HEK293 (cell line): ENCODE results near the gene MYOT.
"Not testable (repeated sequence)": the region's sequence is repeated elsewhere in the genome, so short reads cannot be mapped to it uniquely, and the experiment has no call there.

Source experiments
- CTCF ChIA-PET: fragments of 350-600 bp; formaldehyde crosslinking; extraction: SDS; loops from one replicate; lab custom pipeline; 2021; ENCODE audit warnings: antibody characterized with exemption; lab: Yijun Ruan, JAX
- POLR2A ChIA-PET: fragments of 300-600 bp; formaldehyde crosslinking; extraction: SDS; loops from one replicate; lab custom pipeline; 2020; ENCODE audit warnings: antibody characterized with exemption, inconsistent platforms; lab: Yijun Ruan, JAX
- H3K27ac ChIP-seq: fragments of 200-500 bp; sonication (Bioruptor generic); 2 replicates; pipeline ENCODE4 v1.5.1; 2014; ENCODE audit warnings: low read depth, low read length, control low read depth, inconsistent platforms; ENCODE audit errors: extremely low read depth
- H3K36me3 ChIP-seq, 2 experiments: fragments of 200-500 bp in 1 of 2; sonication (Bioruptor generic) in 1 of 2; 1 replicate in 1 of 2; 2 replicates in 1 of 2; pipeline ENCODE4 v1.5.1; 2014 to 2017; ENCODE audit warnings: inconsistent platforms in 2 of 2, low read length in 2 of 2; ENCODE audit not compliant: control insufficient read depth in 2 of 2, insufficient read depth in 1 of 2
- H3K4me1 ChIP-seq: fragments of 200-500 bp; sonication (Bioruptor generic); 2 replicates; pipeline ENCODE4 v1.5.1; 2014; ENCODE audit warnings: mild to moderate bottlenecking, low read length, inconsistent platforms; ENCODE audit not compliant: control insufficient read depth, insufficient read depth
- H3K4me3 ChIP-seq: 2 replicates; pipeline ENCODE4 v1.5.1; 2011; ENCODE audit warnings: low read depth, mild to moderate bottlenecking, control low read depth, low read length, moderate library complexity
- H3K9me3 ChIP-seq: fragments of 200-500 bp; sonication (Bioruptor generic); 2 replicates; pipeline ENCODE4 v1.5.1; 2014; ENCODE audit warnings: low read depth, low read length, inconsistent platforms; ENCODE audit not compliant: control insufficient read depth, insufficient read depth
- GLIS2 ChIP-seq: fragments of 450-650 bp; formaldehyde crosslinking; IDR thresholded peaks from 2 replicates; pipeline ENCODE4 v1.5.1; 2016; ENCODE audit warnings: missing biosample characterization, missing genetic modification characterization
- HOXA7 ChIP-seq: sonication (generic); formaldehyde crosslinking; IDR thresholded peaks from 2 replicates; pipeline ENCODE4 v1.8.1; 2022; ENCODE audit warnings: missing genetic modification reagents, borderline replicate concordance
- MYNN ChIP-seq: fragments of 450-650 bp; formaldehyde crosslinking; IDR thresholded peaks from 2 replicates; pipeline ENCODE4 v1.5.1; 2016; ENCODE audit warnings: missing biosample characterization, missing genetic modification characterization, borderline replicate concordance
- PRDM1 ChIP-seq: fragments of 450-650 bp; formaldehyde crosslinking; IDR thresholded peaks from 2 replicates; pipeline ENCODE4; 2016; ENCODE audit warnings: missing biosample characterization, missing genetic modification characterization
- ZBTB8A ChIP-seq: fragments of 450-650 bp; formaldehyde crosslinking; IDR thresholded peaks from 2 replicates; pipeline ENCODE4 v1.5.1; 2016; ENCODE audit warnings: missing biosample characterization, missing genetic modification characterization
- ZNF121 ChIP-seq: fragments of 450-650 bp; formaldehyde crosslinking; IDR thresholded peaks from 2 replicates; pipeline ENCODE4 v1.5.1; 2016; ENCODE audit warnings: missing biosample characterization, missing genetic modification characterization
- ZNF140 ChIP-seq: fragments of 450-650 bp; formaldehyde crosslinking; IDR thresholded peaks from 2 replicates; pipeline ENCODE4 v1.5.1; 2016; ENCODE audit warnings: missing biosample characterization, missing genetic modification characterization
- ZNF623 ChIP-seq: fragments of 450-650 bp; formaldehyde crosslinking; IDR thresholded peaks from 2 replicates; pipeline ENCODE4 v1.5.1; 2016; ENCODE audit warnings: missing biosample characterization, missing genetic modification characterization
- ZSCAN30 ChIP-seq: fragments of 450-650 bp; IDR thresholded peaks from 2 replicates; pipeline ENCODE4 v1.5.1; 2018; ENCODE audit warnings: missing biosample characterization, mild to moderate bottlenecking, missing genetic modification characterization, moderate library complexity
- TF ChIP-seq, protein P1 (sequence below): fragments of 450-650 bp; formaldehyde crosslinking; IDR thresholded peaks from 2 replicates; pipeline ENCODE4 v1.5.1; 2016; ENCODE audit warnings: missing biosample characterization, missing genetic modification characterization, borderline replicate concordance

MYOT gene

DNA sequence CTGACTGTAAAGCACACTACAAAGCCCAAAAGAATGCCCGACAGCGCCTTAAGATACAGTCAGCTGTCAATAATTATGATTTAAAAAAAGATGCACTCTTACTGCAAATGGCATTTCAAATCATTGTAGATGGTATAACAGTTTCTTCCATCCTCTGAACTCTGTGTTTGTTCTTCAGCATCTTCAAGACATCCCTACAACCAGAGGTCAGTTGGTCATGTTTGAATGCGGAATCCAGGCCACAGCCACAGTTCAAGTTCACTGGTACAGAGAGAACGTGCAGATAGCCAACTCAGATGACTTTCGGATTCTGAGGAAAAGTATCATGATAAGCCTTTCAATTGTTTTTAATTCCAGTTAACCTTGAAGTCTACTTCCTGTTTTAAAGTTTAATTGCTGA is 8.7 kb upstream of the MYOT start:
- no peak overlapping the region for H3K27ac ChIP-seq

DNA sequence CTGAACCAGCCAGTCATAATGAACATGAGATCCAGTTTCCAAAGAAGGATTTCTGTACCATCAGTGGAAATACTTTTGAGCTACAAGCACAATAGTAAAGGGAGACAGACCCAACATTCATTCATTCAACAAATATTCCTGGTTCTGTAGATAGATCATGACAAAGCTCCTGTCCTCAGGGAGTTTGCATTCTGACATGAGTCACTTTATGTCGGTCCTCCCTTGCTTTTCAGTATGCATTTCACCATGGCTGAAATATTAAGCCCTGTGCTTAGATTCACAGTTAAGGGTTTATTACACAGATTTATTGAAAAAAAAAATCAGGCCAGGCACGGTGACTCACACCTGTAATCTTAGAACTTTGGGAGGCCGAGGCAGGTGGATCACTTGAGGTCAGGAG is 5.4 kb upstream of the MYOT start:
- TF ChIP-seq, protein P1, sequence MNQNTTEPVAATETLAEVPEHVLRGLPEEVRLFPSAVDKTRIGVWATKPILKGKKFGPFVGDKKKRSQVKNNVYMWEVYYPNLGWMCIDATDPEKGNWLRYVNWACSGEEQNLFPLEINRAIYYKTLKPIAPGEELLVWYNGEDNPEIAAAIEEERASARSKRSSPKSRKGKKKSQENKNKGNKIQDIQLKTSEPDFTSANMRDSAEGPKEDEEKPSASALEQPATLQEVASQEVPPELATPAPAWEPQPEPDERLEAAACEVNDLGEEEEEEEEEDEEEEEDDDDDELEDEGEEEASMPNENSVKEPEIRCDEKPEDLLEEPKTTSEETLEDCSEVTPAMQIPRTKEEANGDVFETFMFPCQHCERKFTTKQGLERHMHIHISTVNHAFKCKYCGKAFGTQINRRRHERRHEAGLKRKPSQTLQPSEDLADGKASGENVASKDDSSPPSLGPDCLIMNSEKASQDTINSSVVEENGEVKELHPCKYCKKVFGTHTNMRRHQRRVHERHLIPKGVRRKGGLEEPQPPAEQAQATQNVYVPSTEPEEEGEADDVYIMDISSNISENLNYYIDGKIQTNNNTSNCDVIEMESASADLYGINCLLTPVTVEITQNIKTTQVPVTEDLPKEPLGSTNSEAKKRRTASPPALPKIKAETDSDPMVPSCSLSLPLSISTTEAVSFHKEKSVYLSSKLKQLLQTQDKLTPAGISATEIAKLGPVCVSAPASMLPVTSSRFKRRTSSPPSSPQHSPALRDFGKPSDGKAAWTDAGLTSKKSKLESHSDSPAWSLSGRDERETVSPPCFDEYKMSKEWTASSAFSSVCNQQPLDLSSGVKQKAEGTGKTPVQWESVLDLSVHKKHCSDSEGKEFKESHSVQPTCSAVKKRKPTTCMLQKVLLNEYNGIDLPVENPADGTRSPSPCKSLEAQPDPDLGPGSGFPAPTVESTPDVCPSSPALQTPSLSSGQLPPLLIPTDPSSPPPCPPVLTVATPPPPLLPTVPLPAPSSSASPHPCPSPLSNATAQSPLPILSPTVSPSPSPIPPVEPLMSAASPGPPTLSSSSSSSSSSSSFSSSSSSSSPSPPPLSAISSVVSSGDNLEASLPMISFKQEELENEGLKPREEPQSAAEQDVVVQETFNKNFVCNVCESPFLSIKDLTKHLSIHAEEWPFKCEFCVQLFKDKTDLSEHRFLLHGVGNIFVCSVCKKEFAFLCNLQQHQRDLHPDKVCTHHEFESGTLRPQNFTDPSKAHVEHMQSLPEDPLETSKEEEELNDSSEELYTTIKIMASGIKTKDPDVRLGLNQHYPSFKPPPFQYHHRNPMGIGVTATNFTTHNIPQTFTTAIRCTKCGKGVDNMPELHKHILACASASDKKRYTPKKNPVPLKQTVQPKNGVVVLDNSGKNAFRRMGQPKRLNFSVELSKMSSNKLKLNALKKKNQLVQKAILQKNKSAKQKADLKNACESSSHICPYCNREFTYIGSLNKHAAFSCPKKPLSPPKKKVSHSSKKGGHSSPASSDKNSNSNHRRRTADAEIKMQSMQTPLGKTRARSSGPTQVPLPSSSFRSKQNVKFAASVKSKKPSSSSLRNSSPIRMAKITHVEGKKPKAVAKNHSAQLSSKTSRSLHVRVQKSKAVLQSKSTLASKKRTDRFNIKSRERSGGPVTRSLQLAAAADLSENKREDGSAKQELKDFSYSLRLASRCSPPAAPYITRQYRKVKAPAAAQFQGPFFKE (tag by site-specific recombination) = no peak
- TF ChIP-seq ZSCAN30 (tag by site-specific recombination) (no peak), ZNF140 (no peak)
- POLR2A ChIA-PET = interaction anchor here (0.6 kb wide), 1 partner anchor 26 kb away, joined by 3 read pairs; no protein-coding TSS in a partner anchor
- no peak overlapping the region for H3K4me3 ChIP-seq
- no peaks in the 10 kb centered on the region for H3K9me3 ChIP-seq
- H3K4me1 ChIP-seq = peaks cover 5% of the 10 kb centered on the region; the same call in 1 of the 2 replicates
- CTCF ChIA-PET = interaction anchor here (1.2 kb wide), 1 partner anchor 83 kb away, joined by 5 read pairs; no protein-coding TSS in a partner anchor
- H3K27ac ChIP-seq = no peak overlapping the region
- H3K36me3 ChIP-seq = no peaks in the 10 kb centered on the region

More for the DNA sequence above, 8.7 kb upstream of the MYOT start:
- Histone ChIP-seq H3K4me1 (peaks cover 5% of the 10 kb centered on the region; the same call in 1 of the 2 replicates), H3K9me3 (no peaks in the 10 kb centered on the region), H3K36me3 (no peaks in the 10 kb centered on the region; a peak in 1 of 3 replicates), H3K4me3 (no peak overlapping the region)
- CTCF ChIA-PET = no interaction called here
- TF ChIP-seq GLIS2 (tag by site-specific recombination) = no peak
- 0 out of 2 replicates have a peak, but pooled peaks have one; percentile 19 for TF ChIP-seq PRDM1 (tag by site-specific recombination)
- no peak for TF ChIP-seq ZBTB8A (tag by site-specific recombination)
- POLR2A ChIA-PET = no interaction called here

DNA sequence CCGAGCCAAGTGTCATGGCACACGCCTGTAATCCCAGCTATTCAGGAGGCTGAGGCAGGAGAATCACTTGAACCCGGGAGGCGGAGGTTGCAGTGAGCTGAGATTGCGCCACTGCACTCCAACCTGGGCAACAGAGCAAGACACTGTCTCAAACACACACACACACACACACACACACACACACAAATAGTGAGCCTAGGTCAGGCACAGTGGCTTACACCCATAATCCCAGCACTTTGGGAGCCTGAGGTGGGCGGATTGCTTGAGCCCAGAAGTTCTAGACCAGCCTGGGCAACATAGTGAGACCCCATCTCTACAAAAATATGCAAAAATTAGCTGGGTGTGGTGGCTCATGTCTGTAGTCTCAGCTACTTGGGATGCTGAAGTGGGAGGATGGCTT is 4.0 kb upstream of the MYOT start:
- H3K36me3 ChIP-seq, CTCF ChIA-PET, H3K9me3 ChIP-seq, POLR2A ChIA-PET: not testable (repeated sequence)
- peak; percentile 96 for TF ChIP-seq ZNF121 (tag by site-specific recombination)
- TF ChIP-seq, all 188 proteins: peak for 1; not testable (repeated sequence) for 187
- H3K4me3 ChIP-seq, H3K4me1 ChIP-seq, H3K27ac ChIP-seq: not testable (repeated sequence)

DNA sequence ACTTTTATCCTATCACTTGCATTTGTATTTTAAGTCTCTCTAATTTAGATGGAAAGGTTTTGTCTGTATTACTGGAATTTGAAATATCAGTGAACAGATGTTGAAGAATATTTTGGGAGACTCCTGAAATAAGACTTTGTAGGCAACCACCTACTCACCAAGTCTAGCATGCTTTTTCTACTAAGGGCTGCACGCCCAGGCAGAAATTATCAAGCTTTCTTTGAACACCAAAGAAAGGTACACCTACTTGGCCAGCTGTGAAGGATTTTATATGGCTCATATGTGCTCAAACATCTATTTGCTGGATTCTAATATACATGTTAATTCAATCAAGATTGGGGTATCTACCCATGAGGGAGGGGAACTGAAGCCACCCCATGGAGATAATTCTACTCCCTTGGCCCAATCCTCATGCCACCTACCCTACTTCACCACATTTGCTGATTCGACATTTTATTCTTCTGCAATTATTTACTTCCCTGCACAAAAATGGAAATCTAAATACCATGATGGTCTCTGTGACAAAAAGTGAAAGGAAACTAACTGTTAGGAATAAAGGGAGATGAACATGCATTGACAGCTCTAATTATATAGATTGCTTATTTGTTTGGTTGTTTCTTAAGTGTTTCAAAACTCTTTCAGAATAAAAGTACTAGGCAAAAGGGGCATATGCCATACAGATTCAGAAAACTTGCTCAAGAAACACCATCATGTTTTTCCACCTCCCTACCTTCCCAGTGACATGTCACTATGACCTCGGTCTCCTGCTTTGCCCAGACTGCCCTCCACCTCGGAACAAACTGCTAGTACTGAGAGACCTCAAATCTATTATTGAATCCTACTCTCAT is 895 bp upstream of the MYOT start:
- Histone ChIP-seq H3K9me3 (no peaks in the 10 kb centered on the region), H3K36me3 (no peaks in the 10 kb centered on the region), H3K27ac (no peak overlapping the region), H3K4me1 (no peaks in the 10 kb centered on the region), H3K4me3 (no peak overlapping the region)
- CTCF ChIA-PET = interaction anchor here (1.0 kb wide), 1 partner anchor 22 kb away, joined by 4 read pairs; no protein-coding TSS in a partner anchor
- TF ChIP-seq ZNF623 (tag by site-specific recombination) = no peak
- no peak for TF ChIP-seq HOXA7 (CRISPR knock-in tag)
- TF ChIP-seq MYNN (tag by site-specific recombination) = 0 out of 2 replicates have a peak, but pooled peaks have one; percentile 29
- TF ChIP-seq, all 188 proteins: peak for 1
- POLR2A ChIA-PET = no interaction called here
